WTC11 (cell line): ENCODE measurements around the gene PXYLP1.

Source experiments
- ATF1 ChIP-seq: sonication (generic); formaldehyde crosslinking; IDR thresholded peaks from 2 replicates; pipeline ENCODE4 v1.8.1; 2023; ENCODE audit warnings: mild to moderate bottlenecking, moderate library complexity, missing genetic modification reagents
- CREB1 ChIP-seq: sonication (generic); formaldehyde crosslinking; IDR thresholded peaks from 2 replicates; pipeline ENCODE4 v1.8.0; 2023; ENCODE audit warnings: mild to moderate bottlenecking, missing genetic modification reagents
- CTCF ChIP-seq: fragments of 200-600 bp; IDR thresholded peaks from 2 replicates; pipeline ENCODE4 v1.8.0; 2022; ENCODE audit warnings: antibody characterized with exemption
- ESRRA ChIP-seq: sonication (generic); formaldehyde crosslinking; IDR thresholded peaks from 2 replicates; pipeline ENCODE4 v1.8.1; 2022; ENCODE audit warnings: mild to moderate bottlenecking, missing genetic modification reagents, borderline replicate concordance
- ETV6 ChIP-seq: sonication (generic); formaldehyde crosslinking; IDR thresholded peaks from 2 replicates; pipeline ENCODE4 v1.8.1; 2022; ENCODE audit warnings: mild to moderate bottlenecking, missing genetic modification reagents
- FOXK1 ChIP-seq: sonication (generic); formaldehyde crosslinking; IDR thresholded peaks from 2 replicates; pipeline ENCODE4 v1.8.0; 2022; ENCODE audit warnings: mild to moderate bottlenecking, moderate library complexity, missing genetic modification reagents
- NFYB ChIP-seq: sonication (generic); formaldehyde crosslinking; conservative IDR thresholded peaks from 2 replicates; pipeline ENCODE4 v1.8.0; 2022; ENCODE audit warnings: low read depth, missing genetic modification reagents
- ZBTB21 ChIP-seq: sonication (generic); formaldehyde crosslinking; IDR thresholded peaks from 2 replicates; pipeline ENCODE4 v1.8.1; 2023; ENCODE audit warnings: mild to moderate bottlenecking, missing genetic modification reagents, borderline replicate concordance
- ZNF671 ChIP-seq: fragments of 250-450 bp; sonication (Bioruptor Pico); IDR thresholded peaks from 2 replicates; pipeline ENCODE4 v1.8.0; 2021; ENCODE audit warnings: mild to moderate bottlenecking
- TF ChIP-seq, protein P1 (sequence below): fragments of 250-450 bp; sonication (Bioruptor Pico); IDR thresholded peaks from 2 replicates; pipeline ENCODE4 v2.1.2; 2022; ENCODE audit warnings: mild to moderate bottlenecking, moderate library complexity
- TF ChIP-seq, protein P2 (sequence below): sonication (generic); formaldehyde crosslinking; IDR thresholded peaks from 2 replicates; pipeline ENCODE4 v1.8.1; 2022; ENCODE audit warnings: mild to moderate bottlenecking, moderate library complexity, missing genetic modification reagents
- TF ChIP-seq, protein P3 (sequence below): sonication (generic); formaldehyde crosslinking; IDR thresholded peaks from 2 replicates; pipeline ENCODE4 v1.8.1; 2023; ENCODE audit warnings: mild to moderate bottlenecking, missing genetic modification reagents, borderline replicate concordance
- TF ChIP-seq, protein P4 (sequence below): sonication (generic); formaldehyde crosslinking; IDR thresholded peaks from 2 replicates; pipeline ENCODE4 v1.8.0; 2022; ENCODE audit warnings: mild to moderate bottlenecking, missing genetic modification reagents
- TF ChIP-seq, protein P5 (sequence below): sonication (generic); formaldehyde crosslinking; IDR thresholded peaks from 2 replicates; pipeline ENCODE4 v1.8.0; 2022; ENCODE audit warnings: mild to moderate bottlenecking, missing genetic modification reagents

- TF ChIP-seq NFYB (CRISPR knock-in tag) (no peak), CTCF (no peak), ATF1 (CRISPR knock-in tag) (no peak), ETV6 (CRISPR knock-in tag) (no peak), FOXK1 (CRISPR knock-in tag) (no peak), CREB1 (CRISPR knock-in tag) (no peak), ZBTB21 (CRISPR knock-in tag) (no peak), ZNF671 (no peak), ESRRA (CRISPR knock-in tag) (no peak)
- TF ChIP-seq, protein P1, sequence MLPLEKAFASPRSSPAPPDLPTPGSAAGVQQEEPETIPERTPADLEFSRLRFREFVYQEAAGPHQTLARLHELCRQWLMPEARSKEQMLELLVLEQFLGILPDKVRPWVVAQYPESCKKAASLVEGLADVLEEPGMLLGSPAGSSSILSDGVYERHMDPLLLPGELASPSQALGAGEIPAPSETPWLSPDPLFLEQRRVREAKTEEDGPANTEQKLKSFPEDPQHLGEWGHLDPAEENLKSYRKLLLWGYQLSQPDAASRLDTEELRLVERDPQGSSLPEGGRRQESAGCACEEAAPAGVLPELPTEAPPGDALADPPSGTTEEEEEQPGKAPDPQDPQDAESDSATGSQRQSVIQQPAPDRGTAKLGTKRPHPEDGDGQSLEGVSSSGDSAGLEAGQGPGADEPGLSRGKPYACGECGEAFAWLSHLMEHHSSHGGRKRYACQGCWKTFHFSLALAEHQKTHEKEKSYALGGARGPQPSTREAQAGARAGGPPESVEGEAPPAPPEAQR = no peak
- TF ChIP-seq, protein P2, sequence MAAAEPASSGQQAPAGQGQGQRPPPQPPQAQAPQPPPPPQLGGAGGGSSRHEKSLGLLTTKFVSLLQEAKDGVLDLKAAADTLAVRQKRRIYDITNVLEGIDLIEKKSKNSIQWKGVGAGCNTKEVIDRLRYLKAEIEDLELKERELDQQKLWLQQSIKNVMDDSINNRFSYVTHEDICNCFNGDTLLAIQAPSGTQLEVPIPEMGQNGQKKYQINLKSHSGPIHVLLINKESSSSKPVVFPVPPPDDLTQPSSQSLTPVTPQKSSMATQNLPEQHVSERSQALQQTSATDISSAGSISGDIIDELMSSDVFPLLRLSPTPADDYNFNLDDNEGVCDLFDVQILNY (CRISPR knock-in tag) = no peak
- TF ChIP-seq, protein P3, sequence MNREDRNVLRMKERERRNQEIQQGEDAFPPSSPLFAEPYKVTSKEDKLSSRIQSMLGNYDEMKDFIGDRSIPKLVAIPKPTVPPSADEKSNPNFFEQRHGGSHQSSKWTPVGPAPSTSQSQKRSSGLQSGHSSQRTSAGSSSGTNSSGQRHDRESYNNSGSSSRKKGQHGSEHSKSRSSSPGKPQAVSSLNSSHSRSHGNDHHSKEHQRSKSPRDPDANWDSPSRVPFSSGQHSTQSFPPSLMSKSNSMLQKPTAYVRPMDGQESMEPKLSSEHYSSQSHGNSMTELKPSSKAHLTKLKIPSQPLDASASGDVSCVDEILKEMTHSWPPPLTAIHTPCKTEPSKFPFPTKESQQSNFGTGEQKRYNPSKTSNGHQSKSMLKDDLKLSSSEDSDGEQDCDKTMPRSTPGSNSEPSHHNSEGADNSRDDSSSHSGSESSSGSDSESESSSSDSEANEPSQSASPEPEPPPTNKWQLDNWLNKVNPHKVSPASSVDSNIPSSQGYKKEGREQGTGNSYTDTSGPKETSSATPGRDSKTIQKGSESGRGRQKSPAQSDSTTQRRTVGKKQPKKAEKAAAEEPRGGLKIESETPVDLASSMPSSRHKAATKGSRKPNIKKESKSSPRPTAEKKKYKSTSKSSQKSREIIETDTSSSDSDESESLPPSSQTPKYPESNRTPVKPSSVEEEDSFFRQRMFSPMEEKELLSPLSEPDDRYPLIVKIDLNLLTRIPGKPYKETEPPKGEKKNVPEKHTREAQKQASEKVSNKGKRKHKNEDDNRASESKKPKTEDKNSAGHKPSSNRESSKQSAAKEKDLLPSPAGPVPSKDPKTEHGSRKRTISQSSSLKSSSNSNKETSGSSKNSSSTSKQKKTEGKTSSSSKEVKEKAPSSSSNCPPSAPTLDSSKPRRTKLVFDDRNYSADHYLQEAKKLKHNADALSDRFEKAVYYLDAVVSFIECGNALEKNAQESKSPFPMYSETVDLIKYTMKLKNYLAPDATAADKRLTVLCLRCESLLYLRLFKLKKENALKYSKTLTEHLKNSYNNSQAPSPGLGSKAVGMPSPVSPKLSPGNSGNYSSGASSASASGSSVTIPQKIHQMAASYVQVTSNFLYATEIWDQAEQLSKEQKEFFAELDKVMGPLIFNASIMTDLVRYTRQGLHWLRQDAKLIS (CRISPR knock-in tag) = no peak
- TF ChIP-seq, protein P4, sequence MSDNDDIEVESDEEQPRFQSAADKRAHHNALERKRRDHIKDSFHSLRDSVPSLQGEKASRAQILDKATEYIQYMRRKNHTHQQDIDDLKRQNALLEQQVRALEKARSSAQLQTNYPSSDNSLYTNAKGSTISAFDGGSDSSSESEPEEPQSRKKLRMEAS (CRISPR knock-in tag) = no peak
- TF ChIP-seq, protein P5, sequence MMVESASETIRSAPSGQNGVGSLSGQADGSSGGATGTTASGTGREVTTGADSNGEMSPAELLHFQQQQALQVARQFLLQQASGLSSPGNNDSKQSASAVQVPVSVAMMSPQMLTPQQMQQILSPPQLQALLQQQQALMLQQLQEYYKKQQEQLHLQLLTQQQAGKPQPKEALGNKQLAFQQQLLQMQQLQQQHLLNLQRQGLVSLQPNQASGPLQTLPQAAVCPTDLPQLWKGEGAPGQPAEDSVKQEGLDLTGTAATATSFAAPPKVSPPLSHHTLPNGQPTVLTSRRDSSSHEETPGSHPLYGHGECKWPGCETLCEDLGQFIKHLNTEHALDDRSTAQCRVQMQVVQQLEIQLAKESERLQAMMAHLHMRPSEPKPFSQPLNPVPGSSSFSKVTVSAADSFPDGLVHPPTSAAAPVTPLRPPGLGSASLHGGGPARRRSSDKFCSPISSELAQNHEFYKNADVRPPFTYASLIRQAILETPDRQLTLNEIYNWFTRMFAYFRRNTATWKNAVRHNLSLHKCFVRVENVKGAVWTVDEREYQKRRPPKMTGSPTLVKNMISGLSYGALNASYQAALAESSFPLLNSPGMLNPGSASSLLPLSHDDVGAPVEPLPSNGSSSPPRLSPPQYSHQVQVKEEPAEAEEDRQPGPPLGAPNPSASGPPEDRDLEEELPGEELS (CRISPR knock-in tag) = no peak
Measured at GRCh38 chr3:141249041-141249440, 17.4 kb downstream of the PXYLP1 start.
